Measurements from ENCODE around the gene EPHA6.

GRCh38 chr3:97432914-97433313 lies 618.5 kb downstream of the EPHA6 start:
- TF ChIP-seq CTCF (conservative IDR thresholded peaks at IDR 0.05) (no peak), EZH2 (IDR thresholded peaks at IDR 0.05; ENCODE audit: low read depth) (no peak)
